Heart left ventricle (tissue), 16 donors: ENCODE measurements around the gene INPP4B. TPM values are rescaled to one million over a fixed set of nuclear protein-coding genes. Genes with fewer than 3 reads are reported as not detected.

Experiments used
- ATAC-seq, 4 donors: fragments of 200-7000 bp; cut with Tn5 transposase; one replicate each; pipeline ENCODE4 v1.9.1; 2020 to 2022; ENCODE audit warnings: moderate library complexity in 4 of 4, mild to moderate bottlenecking in 3 of 4, moderate number of reproducible peaks in 1 of 4
- DNase-seq, 5 donors: peaks; one replicate each; pipeline ENCODE4 v3.0.0-alpha.2; 2020
- H3K27ac ChIP-seq, 12 donors: fragments of 200-600 bp; sonication (generic) in 4 of 12; one replicate each; pipeline versions ENCODE4 v1.5.0 to v1.8.0; 2016 to 2022; ENCODE audit warnings: mild to moderate bottlenecking in 2 of 12
- H3K27me3 ChIP-seq, 9 donors: fragments of 200-600 bp; sonication (generic) in 2 of 9; one replicate each; pipeline versions ENCODE4 v1.5.1 to v1.8.0; 2016 to 2022; ENCODE audit warnings: mild to moderate bottlenecking in 3 of 9
- H3K36me3 ChIP-seq, 9 donors: fragments of 200-600 bp; sonication (generic) in 2 of 9; one replicate each; pipeline versions ENCODE4 v1.5.0 to v1.8.0; 2018 to 2022; ENCODE audit warnings: mild to moderate bottlenecking in 2 of 9
- H3K4me1 ChIP-seq, 12 donors: fragments of 200-600 bp; sonication (generic) in 4 of 12; one replicate each; pipeline versions ENCODE4 v1.5.0 to v1.8.0; 2016 to 2022; ENCODE audit warnings: mild to moderate bottlenecking in 3 of 12
- H3K4me3 ChIP-seq, 12 donors: fragments of 200-600 bp; sonication (generic) in 4 of 12; one replicate each; pipeline versions ENCODE4 v1.5.0 to v1.8.0; 2017 to 2022; ENCODE audit warnings: mild to moderate bottlenecking in 9 of 12, moderate library complexity in 4 of 12
- H3K9me3 ChIP-seq, 12 donors: fragments of 200-600 bp; sonication (generic) in 4 of 12; one replicate each; pipeline versions ENCODE4 v1.5.0 to v1.8.0; 2016 to 2022; ENCODE audit warnings: mild to moderate bottlenecking in 1 of 12
- POLR2A ChIP-seq, 2 donors: fragments of 450-650 bp; IDR thresholded peaks; one replicate each; pipeline ENCODE4 v1.6.1; 2017; ENCODE audit warnings: antibody characterized with exemption in 2 of 2, mild to moderate bottlenecking in 2 of 2, moderate library complexity in 2 of 2
- WGBS, 4 donors: extraction: QIAGEN DNeasy Blood & Tissue Kit in 2 of 4; methylation state at CpG; one replicate each; pipeline versions ENCODE4 v1.1.5 to v1.1.7; 2013 to 2018; 5-methylcytosine and 5-hydroxymethylcytosine counted together
- intact Hi-C, 10 donors: fragments of 100-400 bp; cut with DNase I; formaldehyde crosslinking; loops; one replicate each; pipeline versions ENCODE4 v1.11.1 to v1.14.2; 2022
- polyA plus RNA-seq, 2 donors: library from polyadenylated mRNA; stranded (reverse); fragments of 200-250 nt; gene quantifications; one replicate each; pipeline ENCODE4 v1.2.3, GENCODE V29; 2013
- total RNA-seq, 9 donors: library from RNA; depleted of rRNA in 2 of 9; stranded (reverse); fragments of >200 nt in 2 of 9; fragmentation: NEBNext Ultra II Directional in 3 of 9; extraction: Animal tissue kit (Norgen Biotek cat#: 25700) in 3 of 9; gene quantifications; one replicate each; pipeline versions ENCODE4 v1.1.0 to v1.2.4, GENCODE V29; 2016 to 2023
- TF ChIP-seq, protein P1 (sequence below), 12 donors: fragments of 200-600 bp; sonication (generic) in 4 of 12; IDR thresholded peaks; one replicate each; pipeline versions ENCODE4 v1.5.0 to v1.8.0; 2018 to 2022; ENCODE audit warnings: antibody characterized with exemption in 12 of 12, mild to moderate bottlenecking in 5 of 12
- donor health status: ischemic (EF 13 %, LVEDD 7.1; RV severe dilation, severe dysfunction).
- donor health status: healthy with polysubstance abuse.
- donor health status: DM: no; HTN: yes; CAD: no.
- donor health status: DM: no; HTN: no; CAD: no.
- donor health status: ischemic (EF 25% LVEDD 6.9; RV normal size, moderate dysfunction).
- donor health status: ischemic (EF 25% LVEDD 5.7; RV mildly dilated, moderate dysfunction).
- donor health status: healthy.
- donor health status: DM: yes; HTN: yes; CAD: no.
- donor health status: ischemic (EF 35%, LVEDD 5.7; RV mildly dilated, moderate dysfunction).
- donor health status: nonischemic (EF 11% LVEDD 7.7; RV severe dilation, severe dysfunction).
- donor health status: DM: yes; HTN: yes; CAD: no.
- donor health status: PGD.
- donor health status: ischemic (EF 29% LVEDD 5.4; RV normal size, mild dysfunction).
- donor health status: nonischemic (EF 23%, LVEDD 6.1; RV moderate dilation, normal function).

INPP4B gene
- total and polyA plus RNA-seq, 11 donors = 5.5 to 128 (median 39.1) TPM

DNA sequence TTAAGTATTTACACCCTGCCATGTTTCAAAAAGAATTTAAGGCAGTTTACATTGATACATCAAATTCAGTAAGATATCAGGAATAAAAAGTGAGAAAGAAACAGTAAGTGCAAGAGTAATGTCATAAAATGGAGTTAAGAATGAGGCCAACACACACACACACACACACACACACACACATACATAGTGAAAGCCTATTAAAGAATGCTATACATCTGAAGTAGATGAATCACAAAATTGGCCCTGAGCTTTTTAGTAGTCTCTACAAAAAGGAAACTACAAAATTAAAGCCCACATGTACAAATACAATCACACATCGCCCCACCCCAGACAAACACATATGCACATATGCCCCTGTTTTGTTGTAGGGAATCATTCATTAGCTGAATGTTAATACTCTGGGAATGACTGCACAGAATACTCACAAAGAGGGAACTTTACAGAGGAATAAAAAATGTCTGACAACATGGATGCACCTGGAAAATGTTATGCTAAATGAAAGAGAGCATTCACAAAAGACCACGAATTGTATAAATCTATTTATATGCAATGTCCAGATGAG, 780.9 kb downstream of the INPP4B start:
- no peak for DNase-seq
- intact Hi-C loops = no loop called here
- Histone ChIP-seq H3K27me3 (no peaks in the 10 kb centered on the region), H3K9me3 (peaks cover 0 to 26% (median 5%) of the 10 kb centered on the region in 12 donors), H3K4me1 (peaks cover 0 to 4% (median 0%) of the 10 kb centered on the region in 12 donors), H3K27ac (no peak overlapping the region), H3K36me3 (no peaks in the 10 kb centered on the region), H3K4me3 (no peak overlapping the region)
- WGBS, 4 donors = 91 to 97% (median 96%) methylated on average over 2 of the region's 2 CpGs
- ATAC-seq = no peak
- TF ChIP-seq, protein P1, sequence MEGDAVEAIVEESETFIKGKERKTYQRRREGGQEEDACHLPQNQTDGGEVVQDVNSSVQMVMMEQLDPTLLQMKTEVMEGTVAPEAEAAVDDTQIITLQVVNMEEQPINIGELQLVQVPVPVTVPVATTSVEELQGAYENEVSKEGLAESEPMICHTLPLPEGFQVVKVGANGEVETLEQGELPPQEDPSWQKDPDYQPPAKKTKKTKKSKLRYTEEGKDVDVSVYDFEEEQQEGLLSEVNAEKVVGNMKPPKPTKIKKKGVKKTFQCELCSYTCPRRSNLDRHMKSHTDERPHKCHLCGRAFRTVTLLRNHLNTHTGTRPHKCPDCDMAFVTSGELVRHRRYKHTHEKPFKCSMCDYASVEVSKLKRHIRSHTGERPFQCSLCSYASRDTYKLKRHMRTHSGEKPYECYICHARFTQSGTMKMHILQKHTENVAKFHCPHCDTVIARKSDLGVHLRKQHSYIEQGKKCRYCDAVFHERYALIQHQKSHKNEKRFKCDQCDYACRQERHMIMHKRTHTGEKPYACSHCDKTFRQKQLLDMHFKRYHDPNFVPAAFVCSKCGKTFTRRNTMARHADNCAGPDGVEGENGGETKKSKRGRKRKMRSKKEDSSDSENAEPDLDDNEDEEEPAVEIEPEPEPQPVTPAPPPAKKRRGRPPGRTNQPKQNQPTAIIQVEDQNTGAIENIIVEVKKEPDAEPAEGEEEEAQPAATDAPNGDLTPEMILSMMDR (IDR thresholded peaks at IDR 0.05) = no peak
- no peak for TF ChIP-seq POLR2A (IDR thresholded peaks at IDR 0.05)

DNA sequence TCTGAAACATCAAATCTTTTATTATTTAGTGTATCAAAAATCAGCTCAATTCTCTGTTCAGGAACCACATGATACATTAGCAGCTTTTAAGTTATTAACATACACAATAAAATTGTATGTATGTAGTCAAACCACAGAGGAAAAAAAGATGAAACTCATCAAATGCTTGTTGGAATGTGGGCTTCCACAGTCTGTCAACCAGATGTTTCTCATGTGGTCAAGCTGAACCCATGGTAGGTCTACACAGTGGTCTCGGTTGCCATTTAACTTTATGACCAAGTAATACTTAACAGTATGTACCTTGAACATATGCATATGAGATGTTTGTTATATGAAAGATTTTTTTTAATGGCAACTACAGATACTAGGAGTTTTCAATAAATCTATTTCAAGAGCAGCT, 781.9 kb downstream of the INPP4B start:
- WGBS, 4 donors = 91 to 94% (median 92%) methylated on average over 1 of the region's 1 CpG
- intact Hi-C loops = no loop called here
- H3K27me3 ChIP-seq = no peaks in the 10 kb centered on the region

GRCh38 chr4:142045996-142046395, 800.1 kb downstream of the INPP4B start:
- ATAC-seq = no peak
- H3K4me1 ChIP-seq = peaks cover 0 to 5% (median 0%) of the 10 kb centered on the region in 12 donors
- TF ChIP-seq, protein P1 (IDR thresholded peaks at IDR 0.05) = no peak
- no peak for TF ChIP-seq POLR2A (IDR thresholded peaks at IDR 0.05)

More for the DNA sequence above, 781.9 kb downstream of the INPP4B start:
- H3K27ac ChIP-seq = no peak overlapping the region
- H3K4me3 ChIP-seq = no peak overlapping the region
- TF ChIP-seq POLR2A (IDR thresholded peaks at IDR 0.05) = no peak
- TF ChIP-seq, protein P1 (IDR thresholded peaks at IDR 0.05) = no peak
- peaks cover 0 to 23% (median 5%) of the 10 kb centered on the region in 12 donors for H3K9me3 ChIP-seq
- no peak for ATAC-seq
- DNase-seq = no peak
- no peaks in the 10 kb centered on the region for H3K36me3 ChIP-seq
- peaks cover 0 to 4% (median 0%) of the 10 kb centered on the region in 12 donors for H3K4me1 ChIP-seq

DNA sequence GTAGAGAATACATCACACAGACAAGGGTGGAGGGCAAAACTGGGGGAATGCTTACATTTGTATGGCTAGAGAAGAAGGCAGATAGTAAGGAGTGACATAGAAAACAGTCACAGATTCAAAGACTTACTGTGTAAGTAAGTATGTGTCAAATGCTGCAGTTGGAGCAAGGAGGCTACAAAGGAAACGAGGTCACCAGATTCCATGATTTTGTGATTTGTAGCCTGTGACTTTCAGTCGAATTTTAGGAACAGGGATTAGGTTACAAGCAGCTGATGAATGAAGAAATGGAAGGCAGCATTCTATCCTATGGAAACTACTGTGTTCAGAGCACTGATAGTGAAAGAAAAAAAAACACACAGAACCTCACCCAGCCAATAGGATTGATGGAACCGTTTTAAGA, 801.8 kb downstream of the INPP4B start:
- no peak overlapping the region for H3K4me3 ChIP-seq
- H3K36me3 ChIP-seq = peaks cover 0 to 4% (median 0%) of the 10 kb centered on the region in 9 donors
- H3K9me3 ChIP-seq = no peaks in the 10 kb centered on the region
- no peaks in the 10 kb centered on the region for H3K27me3 ChIP-seq
- no peak overlapping the region for H3K27ac ChIP-seq
- ATAC-seq (no peak), DNase-seq (no peak)
- H3K4me1 ChIP-seq = peaks cover 0 to 5% (median 0%) of the 10 kb centered on the region in 12 donors
- 36 to 55% (median 47%) methylated on average over 3 of the region's 3 CpGs for WGBS, 4 donors
- intact Hi-C loops = no loop called here
- TF ChIP-seq, protein P1 (IDR thresholded peaks at IDR 0.05) = no peak
- TF ChIP-seq POLR2A (IDR thresholded peaks at IDR 0.05) = no peak

More at GRCh38 chr4:142045996-142046395, 800.1 kb downstream of the INPP4B start:
- H3K27me3 ChIP-seq = no peaks in the 10 kb centered on the region
- no peaks in the 10 kb centered on the region for H3K9me3 ChIP-seq
- intact Hi-C loops = no loop called here
- H3K27ac ChIP-seq = no peak overlapping the region
- H3K36me3 ChIP-seq = peaks cover 0 to 4% (median 0%) of the 10 kb centered on the region in 9 donors
- WGBS, 4 donors = 87 to 94% (median 92%) methylated on average over 2 of the region's 2 CpGs
- no peak for DNase-seq
- H3K4me3 ChIP-seq = no peak overlapping the region
